NCI-H345 treated with DMSO at 0.1 percent for 48 hours (cell line): Measurements from ENCODE around the gene CTXND2.
"Not testable (repeated sequence)": the region's sequence is repeated elsewhere in the genome, so short reads cannot be mapped to it uniquely, and the experiment has no call there.

ENCODE experiments used
- DNase-seq: peaks from one replicate; lab custom pipeline; 2025; ENCODE audit not compliant: unreplicated experiment; lab: John Stamatoyannopoulos, UW

Gene CTXND2

DNA sequence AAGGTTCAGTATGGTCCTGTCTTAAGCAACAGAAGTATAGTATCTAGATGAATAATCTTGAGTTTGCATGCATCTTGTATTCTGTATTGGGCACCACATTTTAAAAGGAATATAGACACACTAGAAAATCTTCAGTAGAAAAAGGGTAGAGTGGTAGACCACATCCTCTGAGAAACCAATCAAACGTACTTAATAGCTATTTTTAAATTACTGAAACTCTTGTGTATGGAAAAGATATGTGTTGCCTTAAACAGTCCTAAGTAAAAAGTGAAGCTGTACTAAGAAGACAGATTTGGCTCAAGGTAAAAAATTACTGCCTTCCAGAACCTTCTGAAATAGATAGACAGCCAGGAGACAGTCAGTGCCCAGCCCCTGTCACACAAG, 3.1 kb downstream of the CTXND2 start:
- no peak for DNase-seq

GRCh38 chr1:150893336-150893913, 6.5 kb downstream of the CTXND2 start:
- DNase-seq = no peak

GRCh38 chr1:150895618-150896017, 8.7 kb downstream of the CTXND2 start:
- DNase-seq = no peak

DNA sequence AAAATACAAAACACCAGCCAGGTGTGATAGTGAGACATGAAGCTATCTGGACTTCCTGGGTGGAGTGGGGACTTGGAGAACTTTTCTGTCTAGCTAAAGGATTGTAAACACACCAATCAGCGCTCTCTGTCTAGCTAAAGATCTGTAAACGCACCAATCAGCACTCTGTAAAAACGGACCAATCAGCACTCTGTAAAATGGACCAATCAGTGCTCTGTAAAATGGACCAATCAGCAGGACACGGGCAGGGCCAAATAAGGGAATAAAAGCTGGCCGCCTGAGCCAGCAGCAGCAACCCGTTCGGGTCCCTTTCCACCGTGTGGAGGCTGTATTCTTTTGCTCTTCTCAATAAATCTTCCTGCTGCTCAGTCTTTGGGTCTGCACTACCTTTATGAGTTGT, 12.9 kb downstream of the CTXND2 start:
- DNase-seq = not testable (repeated sequence)

DNA sequence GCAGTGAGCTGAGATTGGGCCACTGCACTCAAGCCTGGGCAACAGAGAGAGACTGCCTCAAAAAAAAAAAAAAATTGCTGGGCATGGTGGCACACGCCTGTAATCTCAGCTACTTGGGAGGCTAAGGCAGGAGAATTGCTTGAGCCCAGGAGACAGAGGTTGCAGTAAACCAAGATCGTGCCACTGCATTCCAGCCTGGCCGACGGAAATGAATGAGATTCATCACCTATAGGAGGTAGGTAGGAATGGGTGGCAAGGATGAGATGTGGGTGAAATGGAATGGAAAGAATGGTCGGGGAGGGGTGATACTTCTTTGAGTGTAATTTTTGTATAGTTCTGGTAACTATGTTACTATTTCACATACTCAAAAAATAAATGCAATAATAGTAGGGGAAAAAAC, 15.4 kb downstream of the CTXND2 start:
- no peak for DNase-seq

DNA sequence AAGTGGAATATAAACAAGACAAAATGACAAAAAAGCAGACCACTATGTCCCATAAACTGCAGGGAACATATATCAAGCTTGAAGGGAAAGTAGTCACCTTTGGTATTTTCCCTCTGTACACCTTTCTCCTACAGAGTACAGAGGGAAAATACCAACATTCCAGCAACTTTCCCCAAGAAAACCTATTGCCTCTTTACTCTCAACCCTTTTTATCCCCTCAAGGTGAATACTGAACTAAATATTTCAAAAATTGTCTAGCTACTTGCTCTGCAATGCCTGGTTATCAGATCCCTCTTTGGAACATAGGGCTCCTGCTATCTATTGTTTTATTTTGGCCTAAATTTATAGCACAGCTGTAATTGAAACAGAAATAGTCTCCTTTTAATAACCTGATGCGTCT, 15.8 kb downstream of the CTXND2 start:
- no peak for DNase-seq

DNA sequence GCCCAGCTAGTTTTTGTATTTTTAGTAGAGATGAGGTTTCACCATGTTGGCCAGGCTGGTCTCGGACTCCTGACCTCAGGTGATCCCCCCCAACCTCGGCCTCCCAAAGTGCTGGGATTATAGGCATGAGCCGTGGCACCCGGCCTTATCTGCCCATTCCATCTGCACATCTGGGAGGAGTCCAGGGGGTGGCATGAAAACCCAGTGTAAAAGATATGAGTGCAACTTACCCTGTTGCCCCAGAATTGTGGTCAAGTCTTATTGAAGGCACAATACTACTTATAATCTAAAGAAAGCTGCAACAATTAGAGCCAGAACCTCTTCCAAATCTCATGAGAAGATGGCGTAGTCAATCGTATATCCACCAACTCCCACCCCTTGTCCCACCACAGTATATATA, 18.4 kb downstream of the CTXND2 start:
- DNase-seq = no peak

DNA sequence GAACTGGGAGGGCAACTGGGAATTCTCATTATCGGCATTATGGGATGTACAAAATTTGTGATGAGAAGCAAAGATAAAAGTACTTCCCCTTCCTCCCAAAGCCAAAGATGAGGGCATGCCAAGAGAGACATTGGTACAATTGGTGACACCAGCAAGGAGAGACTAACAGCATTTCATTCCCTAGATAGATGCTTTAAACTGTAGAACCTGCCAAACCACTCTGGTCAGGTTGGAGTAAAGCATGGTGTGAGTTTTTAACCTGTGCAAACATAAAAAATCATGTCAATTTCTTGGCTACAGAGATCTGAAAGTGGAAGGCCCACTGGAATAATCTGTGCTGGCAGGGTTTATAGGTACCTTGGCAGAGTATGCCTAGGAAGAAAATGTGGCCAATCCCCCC, 19.4 kb downstream of the CTXND2 start:
- DNase-seq = no peak

- DNase-seq = no peak
Observed at GRCh38 chr1:150906813-150907212, 19.9 kb downstream of the CTXND2 start.

DNA sequence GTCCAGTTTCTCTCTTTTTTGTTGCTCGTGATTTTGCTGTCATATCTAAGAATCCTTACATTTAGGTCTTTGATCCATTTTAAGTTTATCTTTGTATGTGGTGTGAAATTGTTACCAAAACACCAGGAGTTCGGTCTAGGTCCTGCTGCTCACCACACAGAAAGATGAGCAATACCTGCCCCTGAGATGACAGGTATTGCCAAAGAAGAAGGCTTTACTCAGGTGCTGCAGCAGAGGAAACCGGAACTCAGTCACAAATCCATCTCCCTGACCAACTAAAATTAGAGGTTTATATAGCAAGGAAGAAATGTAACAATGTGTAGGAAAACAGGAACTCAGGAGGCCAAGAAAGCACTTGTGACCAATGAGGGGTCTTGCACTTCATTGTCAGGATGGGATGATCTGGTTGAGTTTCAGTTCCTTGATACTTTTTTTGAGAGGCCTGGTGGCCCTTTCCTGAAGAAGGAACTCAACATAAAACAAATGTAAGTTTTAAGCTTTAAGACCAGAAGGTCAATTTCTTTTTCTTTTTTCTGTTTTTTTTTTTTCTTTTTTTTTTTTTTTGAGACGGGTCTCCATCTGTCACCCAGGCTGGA, 22.7 kb downstream of the CTXND2 start:
- no peak for DNase-seq

GRCh38 chr1:150912623-150913022, 25.7 kb downstream of the CTXND2 start:
- no peak for DNase-seq

DNA sequence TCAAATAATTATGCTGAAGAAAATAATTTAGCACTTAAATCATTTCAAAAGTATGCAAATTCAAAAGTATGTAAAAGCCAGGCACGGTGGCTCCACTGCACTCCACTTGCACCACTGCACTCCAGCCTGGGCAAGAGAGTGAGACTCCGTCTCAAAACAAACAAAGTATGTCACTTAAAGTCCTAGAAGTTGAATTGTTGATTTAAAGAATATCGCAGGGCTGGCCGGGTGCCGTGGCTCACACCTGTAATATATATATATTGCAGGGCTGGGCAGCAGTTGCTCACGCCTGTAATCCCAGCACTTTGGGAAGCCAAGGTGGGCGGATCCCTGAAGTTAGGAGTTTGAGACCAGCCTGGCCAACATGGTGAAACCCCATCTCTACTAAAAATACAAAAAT, 30.5 kb downstream of the CTXND2 start:
- DNase-seq = no peak

GRCh38 chr1:150922519-150922975, 35.6 kb downstream of the CTXND2 start:
- DNase-seq = peak; percentile 85

DNA sequence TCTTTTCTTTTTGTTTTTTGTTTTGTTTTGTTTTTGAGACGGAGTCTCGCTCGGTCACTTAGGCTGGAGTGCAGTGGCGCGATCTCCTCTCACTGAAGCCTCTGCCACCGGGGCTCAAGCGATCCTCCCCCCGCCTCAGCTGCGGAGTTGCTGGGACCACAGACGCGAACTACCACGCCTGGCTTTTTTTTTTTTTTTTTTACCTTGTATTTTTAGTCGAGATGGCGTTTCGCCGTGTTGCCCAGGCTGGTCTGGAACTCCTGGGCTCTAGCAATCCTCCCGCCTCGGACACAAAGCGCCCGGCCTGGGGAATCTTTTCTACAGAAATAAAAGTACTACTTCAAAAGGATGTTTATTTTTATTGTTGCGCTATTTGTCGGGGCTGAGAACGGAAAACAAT, 38.1 kb downstream of the CTXND2 start:
- no peak for DNase-seq

DNA sequence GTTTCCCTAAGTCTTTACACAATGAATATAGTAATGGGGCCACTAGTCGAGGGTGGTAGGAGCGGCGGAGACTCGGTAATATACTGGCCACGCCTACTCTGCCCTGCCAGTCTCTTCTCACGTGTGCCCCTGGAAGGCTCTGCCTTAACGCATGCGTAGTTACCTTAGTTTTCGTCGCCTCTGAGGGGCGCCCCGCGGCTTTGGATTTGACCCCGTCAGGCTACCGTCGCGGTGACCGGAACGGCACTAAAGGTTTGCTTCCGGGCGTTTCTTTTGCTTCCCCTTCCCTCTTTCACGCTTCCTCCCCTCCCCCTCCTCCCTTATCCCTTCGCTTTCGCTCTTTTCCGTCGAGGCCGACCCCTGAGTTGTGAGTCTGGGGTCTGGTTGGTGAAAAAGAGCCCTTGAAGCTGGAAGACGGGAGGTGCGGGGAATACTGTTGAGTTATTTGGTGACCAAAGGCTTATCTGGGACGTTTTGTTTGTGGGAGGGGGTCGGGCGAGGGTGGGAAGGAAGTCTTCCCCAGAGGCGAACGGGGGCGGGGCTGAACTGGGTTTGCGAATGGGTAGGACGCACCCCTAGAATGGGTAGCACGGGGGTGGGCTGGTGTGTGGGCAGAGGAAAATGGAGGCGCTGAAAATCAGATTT, 39.3 kb downstream of the CTXND2 start, which contains the start of gene SETDB1:
SETDB1 (plus strand) TSS at position 267 of the 645 bp plus-strand sequence. CDS start 1,352 bp downstream, outside the sequence.
- peak; percentile 100 for DNase-seq

DNA sequence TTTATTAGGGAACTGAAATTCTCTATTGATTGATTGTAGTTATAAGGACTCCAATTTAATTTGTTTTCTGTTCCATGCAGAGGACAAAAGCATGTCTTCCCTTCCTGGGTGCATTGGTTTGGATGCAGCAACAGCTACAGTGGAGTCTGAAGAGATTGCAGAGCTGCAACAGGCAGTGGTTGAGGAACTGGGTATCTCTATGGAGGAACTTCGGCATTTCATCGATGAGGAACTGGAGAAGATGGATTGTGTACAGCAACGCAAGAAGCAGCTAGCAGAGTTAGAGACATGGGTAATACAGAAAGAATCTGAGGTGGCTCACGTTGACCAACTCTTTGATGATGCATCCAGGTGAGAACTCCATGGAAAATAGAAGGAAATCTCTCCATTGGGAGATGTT, 40.7 kb downstream of the CTXND2 start:
- no peak for DNase-seq

DNA sequence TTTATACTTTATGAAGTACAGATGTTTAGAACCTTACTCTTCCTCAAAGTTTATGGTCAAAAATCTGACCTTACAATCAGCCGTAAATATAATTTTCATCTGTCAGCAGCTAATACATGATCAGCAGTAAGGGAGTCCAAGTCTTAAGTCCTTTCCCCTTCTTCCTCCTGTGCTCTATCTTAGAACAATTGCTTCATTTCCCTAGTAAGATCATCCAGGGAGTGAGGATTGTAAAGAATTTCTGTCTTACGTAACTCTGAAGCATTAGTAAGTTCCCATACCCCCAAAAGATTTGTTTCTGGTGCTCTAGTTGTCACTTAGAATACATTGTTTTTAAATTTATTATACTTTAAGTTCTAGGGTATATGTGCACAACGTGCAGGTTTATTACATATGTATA, 41.4 kb downstream of the CTXND2 start:
- DNase-seq = no peak

DNA sequence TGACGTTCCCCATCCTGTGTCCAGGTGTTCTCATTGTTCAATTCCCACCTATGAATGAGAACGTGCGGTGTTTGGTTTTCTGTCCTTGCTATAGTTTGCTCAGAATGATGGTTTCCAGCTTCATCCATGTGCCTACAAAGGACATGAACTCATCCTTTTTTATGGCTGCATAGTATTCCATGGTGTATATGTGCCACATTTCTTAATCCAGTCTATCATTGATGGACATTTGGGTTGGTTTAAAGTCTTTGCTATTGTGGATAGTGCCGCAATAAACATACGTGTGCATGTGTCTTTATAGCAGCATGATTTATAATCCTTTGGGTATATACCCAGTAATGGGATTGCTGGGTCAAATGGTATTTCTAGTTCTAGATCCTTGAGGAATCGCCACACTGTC, 41.8 kb downstream of the CTXND2 start:
- not testable (repeated sequence) for DNase-seq

- no peak for DNase-seq
Observed at GRCh38 chr1:150931773-150932172, 44.8 kb downstream of the CTXND2 start.

GRCh38 chr1:150944856-150945255, 57.9 kb downstream of the CTXND2 start:
- no peak for DNase-seq

GRCh38 chr1:150954708-150955107, 67.8 kb downstream of the CTXND2 start:
- DNase-seq = no peak

DNA sequence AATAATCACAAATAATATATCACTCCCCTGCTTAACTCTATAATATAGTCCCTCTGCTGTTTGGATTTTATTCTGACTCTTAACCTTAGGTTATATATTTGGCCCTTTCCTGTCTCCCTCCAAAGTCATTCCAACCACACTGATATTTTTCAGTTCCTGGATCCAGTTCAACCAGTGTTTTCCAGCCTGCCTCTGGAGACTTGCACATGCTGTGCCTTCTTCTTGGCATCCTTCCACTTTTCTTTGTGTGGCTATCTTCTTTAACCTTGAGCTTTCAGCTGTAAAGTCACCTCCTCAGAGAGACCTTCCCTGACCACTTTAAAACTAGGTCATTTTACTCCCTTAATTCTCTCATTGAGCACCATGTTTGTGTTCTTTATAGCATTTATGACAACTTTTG, 68.3 kb downstream of the CTXND2 start:
- DNase-seq = no peak

DNA sequence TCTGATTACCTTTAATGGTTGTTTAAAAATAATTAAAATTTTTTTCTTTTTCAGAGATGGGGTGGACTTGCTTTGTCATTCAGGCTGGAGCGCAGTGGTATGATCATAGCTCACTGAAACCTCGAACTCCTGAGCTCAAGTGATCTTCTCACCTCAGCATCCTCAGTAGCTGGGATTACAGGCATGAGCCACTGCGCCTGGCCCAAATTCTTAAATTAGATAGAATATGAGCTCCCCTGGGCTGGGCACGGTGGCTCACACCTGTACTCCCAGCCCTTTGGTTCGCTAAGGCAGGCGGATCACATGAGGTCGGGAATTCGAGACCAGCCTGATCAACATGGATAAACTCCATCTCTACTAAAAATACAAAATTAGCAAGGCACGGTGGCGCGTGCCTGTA, 70.7 kb downstream of the CTXND2 start:
- no peak for DNase-seq
